IMR-90 (cell line): ENCODE data around the gene MRPL10. TPM values are rescaled to one million over a fixed set of nuclear protein-coding genes. Genes with fewer than 3 reads are reported as not detected.

Experiments used
- ATAC-seq: fragments of 200-7000 bp; cut with Tn5 transposase; 2 replicates; pipeline ENCODE4 v1.9.1; 2020; ENCODE audit warnings: low read depth, mild to moderate bottlenecking, moderate library complexity
- BruUV-seq: library from RNA; stranded (reverse); fragments of 400-500 nt; replicated peaks from 2 replicates; lab custom pipeline; 2021; lab: Mats Ljungman, UMichigan
- CTCF ChIA-PET: fragments of 300-600 bp; formaldehyde crosslinking; extraction: SDS; loops from one replicate; lab custom pipeline; 2021; ENCODE audit warnings: antibody characterized with exemption; lab: Yijun Ruan, JAX
- POLR2A ChIA-PET: fragments of 300-600 bp; sonication (Branson Sonifier 250); formaldehyde crosslinking; loops from one replicate; lab custom pipeline; 2022; ENCODE audit warnings: antibody characterized with exemption; ENCODE audit not compliant: unreplicated experiment; lab: Charles Lee
- DNase-seq: peaks from one replicate; pipeline ENCODE4 v3.0.0; 2013
- H2AFZ ChIP-seq: replicated peaks from 2 replicates; pipeline ENCODE3; 2013; ENCODE audit warnings: low read length, mild to moderate bottlenecking; ENCODE audit not compliant: poor library complexity
- H2AK5ac ChIP-seq: 2 replicates; pipeline ENCODE4 v1.6.1; 2013; ENCODE audit warnings: low read depth, low read length, inconsistent platforms
- H2AK9ac ChIP-seq: replicated peaks from 2 replicates; pipeline ENCODE3; 2013; ENCODE audit warnings: mild to moderate bottlenecking, low read depth, low read length, moderate library complexity; ENCODE audit not compliant: poor library complexity
- H2BK120ac ChIP-seq: 2 replicates; pipeline ENCODE4 v1.6.1; 2013; ENCODE audit warnings: low read depth, low read length, inconsistent platforms
- H2BK15ac ChIP-seq: 3 replicates; pipeline ENCODE4 v1.6.1; 2013; ENCODE audit warnings: low read depth, low read length, inconsistent platforms
- H2BK20ac ChIP-seq: 2 replicates; pipeline ENCODE4 v1.6.1; 2013; ENCODE audit warnings: low read depth, mild to moderate bottlenecking, inconsistent platforms, low read length, moderate library complexity
- H2BK5ac ChIP-seq: 2 replicates; pipeline ENCODE4 v1.6.1; 2013; ENCODE audit warnings: mild to moderate bottlenecking, low read depth, low read length, inconsistent platforms; ENCODE audit not compliant: poor library complexity, severe bottlenecking
- H3K14ac ChIP-seq: replicated peaks from 2 replicates; pipeline ENCODE4 v1.6.1; 2013; ENCODE audit warnings: low read depth, low read length, inconsistent platforms
- H3K18ac ChIP-seq: 2 replicates; pipeline ENCODE4 v1.6.1; 2013; ENCODE audit warnings: low read depth, low read length, control low read depth
- H3K23ac ChIP-seq: 2 replicates; pipeline ENCODE4 v1.6.1; 2013; ENCODE audit warnings: low read depth, low read length, inconsistent platforms
- H3K27ac ChIP-seq: 2 replicates; pipeline ENCODE4 v1.5.1; 2013; ENCODE audit warnings: mild to moderate bottlenecking, control low read depth, low read length; ENCODE audit not compliant: insufficient read depth
- H3K27me3 ChIP-seq: 2 replicates; pipeline ENCODE4 v1.6.1; 2013; ENCODE audit warnings: low read length; ENCODE audit not compliant: control insufficient read depth, insufficient read depth
- H3K36me3 ChIP-seq: 2 replicates; pipeline ENCODE4 v1.6.1; 2013; ENCODE audit warnings: low read length, mixed read lengths; ENCODE audit not compliant: control insufficient read depth, insufficient read depth
- H3K4ac ChIP-seq: 2 replicates; pipeline ENCODE4 v1.6.1; 2013; ENCODE audit warnings: low read depth, low read length, inconsistent platforms
- H3K4me1 ChIP-seq: 2 replicates; pipeline ENCODE4 v1.6.1; 2013; ENCODE audit warnings: low read length, mixed read lengths; ENCODE audit not compliant: control insufficient read depth, insufficient read depth
- H3K4me2 ChIP-seq: 2 replicates; pipeline ENCODE4 v1.6.1; 2013; ENCODE audit warnings: low read depth, mild to moderate bottlenecking, control low read depth, low read length, moderate library complexity
- H3K4me3 ChIP-seq: 2 replicates; pipeline ENCODE4 v1.5.1; 2013; ENCODE audit warnings: low read depth, mild to moderate bottlenecking, control low read depth, low read length, moderate library complexity; ENCODE audit not compliant: insufficient read depth
- H3K56ac ChIP-seq: 2 replicates; pipeline ENCODE4 v1.6.1; 2013; ENCODE audit warnings: low read length, inconsistent platforms; ENCODE audit not compliant: insufficient read depth; ENCODE audit errors: extremely low read depth
- H3K79me1 ChIP-seq, 2 experiments: 2 replicates each; pipeline ENCODE4 v1.6.1; 2013; ENCODE audit warnings: low read length in 2 of 2, inconsistent platforms in 1 of 2, low read depth in 1 of 2
- H3K9ac ChIP-seq: 2 replicates; pipeline ENCODE4 v1.6.1; 2013; ENCODE audit warnings: low read depth, low read length, control low read depth
- H3K9me1 ChIP-seq: 2 replicates; pipeline ENCODE4 v1.6.1; 2013; ENCODE audit warnings: low read length, inconsistent platforms; ENCODE audit not compliant: insufficient read depth
- H3K9me3 ChIP-seq: 2 replicates; pipeline ENCODE4 v1.6.1; 2013; ENCODE audit warnings: low read length; ENCODE audit not compliant: control insufficient read depth, insufficient read depth
- H4K20me1 ChIP-seq: 2 replicates; pipeline ENCODE4 v1.6.1; 2013; ENCODE audit warnings: low read length, inconsistent platforms; ENCODE audit not compliant: insufficient read depth
- H4K5ac ChIP-seq: 2 replicates; pipeline ENCODE4 v1.6.1; 2013; ENCODE audit warnings: mild to moderate bottlenecking, low read depth, low read length, control low read depth
- H4K8ac ChIP-seq, 2 experiments: 2 replicates each; pipeline ENCODE4 v1.6.1; 2013; ENCODE audit warnings: low read depth in 2 of 2, low read length in 2 of 2, control low read depth in 1 of 2, inconsistent platforms in 1 of 2
- H4K91ac ChIP-seq: 2 replicates; pipeline ENCODE4 v1.6.1; 2013; ENCODE audit warnings: low read depth, low read length, inconsistent platforms; ENCODE audit not compliant: insufficient read depth
- BHLHE40 ChIP-seq: fragments of 150-350 bp; IDR thresholded peaks from 2 replicates; pipeline ENCODE4 v1.6.1; 2016; ENCODE audit warnings: mild to moderate bottlenecking, low read depth, low read length
- CEBPB ChIP-seq: IDR thresholded peaks from 2 replicates; pipeline ENCODE4 v1.6.1; 2012; ENCODE audit warnings: low read depth, low read length, improper control_type of control experiment
- CHD1 ChIP-seq: IDR thresholded peaks from 2 replicates; pipeline ENCODE4 v1.6.1; 2012; ENCODE audit warnings: low read depth, low read length, improper control_type of control experiment
- CTCF ChIP-seq: conservative IDR thresholded peaks from 2 replicates; pipeline ENCODE4 v1.5.1; 2012; ENCODE audit warnings: mild to moderate bottlenecking, low read depth, low read length, improper control_type of control experiment
- ELK1 ChIP-seq: fragments of 150-350 bp; IDR thresholded peaks from 2 replicates; pipeline ENCODE4 v1.6.1; 2016; ENCODE audit warnings: low read depth, mild to moderate bottlenecking, low read length, moderate library complexity, borderline replicate concordance
- FOS ChIP-seq: fragments of 150-350 bp; IDR thresholded peaks from 2 replicates; pipeline ENCODE4 v1.6.1; 2016; ENCODE audit warnings: low read depth, low read length
- MAZ ChIP-seq: IDR thresholded peaks from 2 replicates; pipeline ENCODE4 v1.6.1; 2012; ENCODE audit warnings: low read depth, mild to moderate bottlenecking, low read length, improper control_type of control experiment, moderate library complexity, borderline replicate concordance
- MXI1 ChIP-seq: IDR thresholded peaks from 2 replicates; pipeline ENCODE4 v1.6.1; 2012; ENCODE audit warnings: low read depth, mild to moderate bottlenecking, low read length, moderate library complexity, borderline replicate concordance
- POLR2A ChIP-seq: IDR thresholded peaks from 2 replicates; pipeline ENCODE4 v1.6.1; 2012; ENCODE audit warnings: mild to moderate bottlenecking, low read depth, low read length
- RAD21 ChIP-seq: IDR thresholded peaks from 2 replicates; pipeline ENCODE4 v1.6.1; 2012; ENCODE audit warnings: low read length, improper control_type of control experiment
- RCOR1 ChIP-seq: IDR thresholded peaks from 2 replicates; pipeline ENCODE4 v1.6.1; 2012; ENCODE audit warnings: mild to moderate bottlenecking, low read length, improper control_type of control experiment; ENCODE audit not compliant: insufficient replicate concordance
- RFX5 ChIP-seq: IDR thresholded peaks from 2 replicates; pipeline ENCODE4 v1.8.0; 2012; ENCODE audit warnings: low read depth, mild to moderate bottlenecking, low read length, moderate library complexity
- SMC3 ChIP-seq: fragments of 150-350 bp; IDR thresholded peaks from 2 replicates; pipeline ENCODE4 v1.6.1; 2016; ENCODE audit warnings: low read depth, mild to moderate bottlenecking, antibody characterized with exemption, low read length, moderate library complexity
- WGBS, 2 experiments: methylation state at CpG; one replicate each; pipeline versions ENCODE4 v1.1.5 to v1.1.7; 2013; ENCODE audit warnings: missing lambda C conversion rate in 2 of 2; ENCODE audit not compliant: insufficient read length in 1 of 2; ENCODE audit errors: extremely low coverage in 2 of 2; 5-methylcytosine and 5-hydroxymethylcytosine counted together
- dilution Hi-C: fragments of 300-500 bp; cut with HindIII; formaldehyde crosslinking; loops from one replicate; pipeline ENCODE4 v1.14.3; 2018; ENCODE audit warnings: low sequenced_read_pairs; ENCODE audit not compliant: unreplicated experiment
- in situ Hi-C: fragments of 300-500 bp; cut with MboI; formaldehyde crosslinking; loops from 3 replicates; pipeline ENCODE4 v1.14.3; 2019; ENCODE audit warnings: low sequenced_read_pairs, inconsistent platforms, mixed read lengths
- intact Hi-C: fragments of 100-400 bp; cut with micrococcal nuclease; formaldehyde crosslinking; loops from 2 replicates; pipeline ENCODE4 v1.10.0; 2022
- polyA plus RNA-seq, 3 experiments: library from polyadenylated mRNA; depleted of rRNA; stranded (reverse); fragments of >200 nt; gene quantifications; 2 replicates each; pipeline ENCODE4 v1.2.3, GENCODE V29; 2012; ENCODE audit warnings: low replicate concordance in 1 of 3
- total RNA-seq: library from RNA; depleted of rRNA; stranded (reverse); fragments of >200 nt; gene quantifications from 2 replicates; pipeline ENCODE4 v1.2.3, GENCODE V29; 2012

Gene MRPL10
- total and polyA plus RNA-seq, 2 of the 4 experiments (the other 2 are of a cell fraction): 32.3 to 61.8 TPM

- no peak for TF ChIP-seq RAD21
Observed at GRCh38 chr17:47873200-47874090, 42.1 kb upstream of the MRPL10 start (continued).

GRCh38 chr17:47872651-47873161 is 41.4 kb upstream of the MRPL10 start:
- DNase-seq (peak; percentile 36), ATAC-seq (no peak)
- Histone ChIP-seq H2AK5ac (no peak overlapping the region), H2BK5ac (no peak overlapping the region), H3K4me2 (no peak overlapping the region), H3K27me3 (peaks cover 55% of the 10 kb centered on the region), H3K27ac (no peak overlapping the region), H2AK9ac (no peak overlapping the region), H2BK15ac (no peak overlapping the region), H3K18ac (no peak overlapping the region), H3K9me1 (no peaks in the 10 kb centered on the region), H2BK120ac (no peak overlapping the region), H3K56ac (no peak overlapping the region), H3K14ac (no peak overlapping the region), H3K9me3 (no peaks in the 10 kb centered on the region), H2AFZ (peak overlapping the region; percentile 8), H4K5ac (no peak overlapping the region), H3K36me3 (no peaks in the 10 kb centered on the region), H2BK20ac (no peak overlapping the region), H3K79me1 (no peaks in the 10 kb centered on the region), H4K8ac (no peak overlapping the region), H3K4ac (no peak overlapping the region), H3K9ac (no peak overlapping the region), H3K4me1 (peaks cover 13% of the 10 kb centered on the region), H3K23ac (no peak overlapping the region), H4K20me1 (no peaks in the 10 kb centered on the region), H4K91ac (no peak overlapping the region), H3K4me3 (no peak overlapping the region)
- intact Hi-C loops: no loop called here
- dilution Hi-C loops: no loop called here
- TF ChIP-seq RAD21: no peak
- TF ChIP-seq MAZ: no peak
- no peak for TF ChIP-seq SMC3
- no peak for TF ChIP-seq MXI1
- TF ChIP-seq RFX5: no peak
- TF ChIP-seq CTCF: no peak
- no peak for TF ChIP-seq CEBPB
- TF ChIP-seq POLR2A: no peak
- TF ChIP-seq FOS: no peak
- no peak for TF ChIP-seq CHD1
- no peak for TF ChIP-seq ELK1
- TF ChIP-seq BHLHE40: no peak
- no peak for TF ChIP-seq RCOR1
- POLR2A ChIA-PET: no interaction called here
- in situ Hi-C loops: no loop called here
- CTCF ChIA-PET: no interaction called here
- BruUV-seq: no TSS peak
- no CpG with 5 or more reads among the region's 15 CpGs for WGBS, 2 experiments
